Measurements from ENCODE around the gene MYOM3.

MYOM3 gene

DNA sequence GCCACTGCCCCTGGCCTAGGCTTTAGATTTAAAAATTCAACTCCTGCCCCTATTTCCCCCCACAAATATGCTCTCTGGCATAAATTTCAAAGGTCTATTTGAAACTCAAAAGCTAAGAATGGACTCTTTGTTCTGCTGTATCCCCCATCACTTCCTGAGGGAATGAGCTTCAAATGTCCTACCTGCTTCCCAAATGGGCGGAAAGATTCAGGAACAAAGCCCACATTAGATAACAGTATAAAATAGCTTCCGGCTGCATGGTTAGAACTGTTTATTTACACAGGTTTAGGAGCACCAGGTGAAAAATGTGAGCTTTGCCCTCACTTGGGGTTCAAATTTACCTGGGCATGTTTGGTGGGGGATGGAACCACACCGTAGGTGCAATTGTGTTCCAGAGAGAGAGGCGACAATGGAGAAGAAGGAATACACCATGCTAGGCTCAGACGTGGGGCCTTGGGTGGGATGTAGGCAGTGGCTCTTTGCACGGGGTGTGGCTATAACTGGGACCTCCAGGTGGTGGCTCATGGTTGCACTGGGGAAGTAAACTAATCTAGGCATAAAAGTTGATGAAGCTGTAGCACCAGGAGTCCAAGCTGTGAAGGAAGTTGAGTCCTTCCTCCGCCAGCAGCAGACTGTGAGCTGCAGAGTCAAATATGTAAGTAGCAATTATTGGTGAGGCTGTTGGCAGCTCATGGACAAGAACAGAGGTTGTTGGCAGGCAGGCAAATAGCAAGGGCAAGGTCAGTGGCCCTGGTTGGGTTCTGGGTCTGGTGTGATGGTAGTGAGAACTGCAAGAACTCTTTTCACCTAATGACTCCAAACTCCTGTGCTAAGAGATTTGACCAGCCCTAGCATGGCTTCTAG, 90.3 kb downstream of the MYOM3 start:
- H3K9me2 ChIP-seq (replicated peaks; ENCODE audit: control insufficient read depth, low read length): no peaks in the 10 kb centered on the region
- H4K20me1 ChIP-seq (ENCODE audit: control insufficient read depth, insufficient read depth, low read depth, low read length): no peaks in the 10 kb centered on the region
- H3K36me3 ChIP-seq (ENCODE audit: control insufficient read depth, low read length): no peaks in the 10 kb centered on the region
- no peak overlapping the region for H3K4me3 ChIP-seq (ENCODE audit: low read length)
- no peak overlapping the region for H3K4me2 ChIP-seq (ENCODE audit: low read length)
- H3F3A ChIP-seq (ENCODE audit: control insufficient read depth, insufficient read depth): no peaks in the 10 kb centered on the region
- H3K27me3 ChIP-seq (ENCODE audit: control insufficient read depth, low read length): no peaks in the 10 kb centered on the region
- no peaks in the 10 kb centered on the region for H3K79me2 ChIP-seq (ENCODE audit: control insufficient read depth, low read length)
- no peak overlapping the region for H3K27ac ChIP-seq (ENCODE audit: low read depth, low read length)
- peaks cover 7% of the 10 kb centered on the region for H3K4me1 ChIP-seq (ENCODE audit: control insufficient read depth, low read length)
- no peaks in the 10 kb centered on the region for H3K9me3 ChIP-seq (ENCODE audit: control insufficient read depth, insufficient read depth, low read length)
- TF ChIP-seq EZH2phosphoT487 (IDR thresholded peaks at IDR 0.05; ENCODE audit: borderline replicate concordance, low read length) (no peak), CTCF (IDR thresholded peaks at IDR 0.05; ENCODE audit: low read depth, low read length, poor library complexity, severe bottlenecking) (no peak)

DNA sequence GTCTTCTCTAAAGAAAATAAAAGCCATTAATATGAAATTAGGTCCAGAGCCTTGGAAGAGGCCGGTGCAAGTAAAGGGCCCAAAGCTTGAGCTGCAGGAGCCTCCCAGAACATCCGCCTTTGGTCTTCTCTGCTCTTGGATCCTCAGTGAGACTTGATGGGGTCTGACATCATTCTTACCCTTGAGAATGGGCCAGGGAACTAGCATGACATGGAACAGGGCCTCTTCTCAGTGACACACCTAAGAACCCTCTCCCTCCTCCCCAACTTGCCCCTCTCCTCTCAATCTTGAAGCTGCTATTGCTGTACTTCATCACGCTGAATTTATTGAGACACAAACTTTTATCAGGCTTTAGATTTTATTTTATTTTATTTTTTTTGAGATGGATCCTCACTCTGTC, 91.5 kb downstream of the MYOM3 start:
- H3K4me3 ChIP-seq (ENCODE audit: low read length): no peak overlapping the region
- H3K4me2 ChIP-seq (ENCODE audit: low read length): no peak overlapping the region
- no peak overlapping the region for H3K27ac ChIP-seq (ENCODE audit: low read depth, low read length)
- H4K20me1 ChIP-seq (ENCODE audit: control insufficient read depth, insufficient read depth, low read depth, low read length): no peaks in the 10 kb centered on the region
- H3K27me3 ChIP-seq (ENCODE audit: control insufficient read depth, low read length): no peaks in the 10 kb centered on the region
- no peaks in the 10 kb centered on the region for H3K79me2 ChIP-seq (ENCODE audit: control insufficient read depth, low read length)
- no peak for TF ChIP-seq CTCF (IDR thresholded peaks at IDR 0.05; ENCODE audit: low read depth, low read length, poor library complexity, severe bottlenecking)
- no peak for TF ChIP-seq EZH2phosphoT487 (IDR thresholded peaks at IDR 0.05; ENCODE audit: borderline replicate concordance, low read length)
- no peaks in the 10 kb centered on the region for H3K36me3 ChIP-seq (ENCODE audit: control insufficient read depth, low read length)
- H3K4me1 ChIP-seq (ENCODE audit: control insufficient read depth, low read length): peaks cover 3% of the 10 kb centered on the region
- no peaks in the 10 kb centered on the region for H3F3A ChIP-seq (ENCODE audit: control insufficient read depth, insufficient read depth)
- H3K9me3 ChIP-seq (ENCODE audit: control insufficient read depth, insufficient read depth, low read length): no peaks in the 10 kb centered on the region
- H3K9me2 ChIP-seq (replicated peaks; ENCODE audit: control insufficient read depth, low read length): no peaks in the 10 kb centered on the region

- Histone ChIP-seq H3K79me2 (ENCODE audit: control insufficient read depth, low read length) (no peaks in the 10 kb centered on the region), H3F3A (ENCODE audit: control insufficient read depth, insufficient read depth) (no peaks in the 10 kb centered on the region), H3K4me1 (ENCODE audit: control insufficient read depth, low read length) (no peaks in the 10 kb centered on the region), H3K27me3 (ENCODE audit: control insufficient read depth, low read length) (0 out of 2 replicates have a peak, but pooled peaks cover 3% of the 10 kb centered on the region), H3K9me2 (replicated peaks; ENCODE audit: control insufficient read depth, low read length) (no peaks in the 10 kb centered on the region), H4K20me1 (ENCODE audit: control insufficient read depth, insufficient read depth, low read depth, low read length) (no peaks in the 10 kb centered on the region), H3K4me2 (ENCODE audit: low read length) (no peak overlapping the region), H3K27ac (ENCODE audit: low read depth, low read length) (no peak overlapping the region), H3K36me3 (ENCODE audit: control insufficient read depth, low read length) (no peaks in the 10 kb centered on the region), H3K9me3 (ENCODE audit: control insufficient read depth, insufficient read depth, low read length) (no peaks in the 10 kb centered on the region), H3K4me3 (ENCODE audit: low read length) (no peak overlapping the region)
- TF ChIP-seq CTCF (IDR thresholded peaks at IDR 0.05; ENCODE audit: low read depth, low read length, poor library complexity, severe bottlenecking): no peak
- TF ChIP-seq EZH2phosphoT487 (IDR thresholded peaks at IDR 0.05; ENCODE audit: borderline replicate concordance, low read length): no peak
These were observed 91.9 kb downstream of the MYOM3 start for GRCh38 chr1:24020025-24020424.

Measured in DOHH2 (cell line).